A673 (cell line): Measurements from ENCODE around the gene PRCD. TPM values are rescaled to one million over a fixed set of nuclear protein-coding genes. Genes with fewer than 3 reads are reported as not detected.

ENCODE experiments used
- BruUV-seq: library from RNA; stranded (reverse); fragments of 400-500 nt; replicated peaks from 2 replicates; lab custom pipeline; 2021; lab: Mats Ljungman, UMichigan
- CTCF ChIA-PET: fragments of 300-600 bp; sonication (Branson Sonifier 250); formaldehyde crosslinking; loops from one replicate; lab custom pipeline; 2022; ENCODE audit warnings: antibody characterized with exemption; lab: Charles Lee
- POLR2A ChIA-PET: fragments of 300-600 bp; sonication (Branson Sonifier 250); formaldehyde crosslinking; loops from one replicate; lab custom pipeline; 2022; ENCODE audit warnings: antibody characterized with exemption; ENCODE audit not compliant: low non-redundant PET; lab: Charles Lee
- DNase-seq: peaks from one replicate; pipeline ENCODE4 v3.0.0-alpha.2; 2015; ENCODE audit warnings: low spot score
- H3K27ac ChIP-seq: fragments of 200-600 bp; sonication (generic); 2 replicates; pipeline ENCODE4 v1.5.1; 2016; ENCODE audit warnings: mixed run types, low read depth, mild to moderate bottlenecking, mixed read lengths, antibody characterized with exemption, low read length; ENCODE audit not compliant: poor library complexity, severe bottlenecking
- H3K27me3 ChIP-seq: fragments of 200-600 bp; sonication (generic); replicated peaks from 2 replicates; pipeline ENCODE4 v1.6.1; 2017; ENCODE audit warnings: mixed run types, low read depth, mild to moderate bottlenecking, mixed read lengths, antibody characterized with exemption, low read length; ENCODE audit not compliant: insufficient read depth, poor library complexity
- H3K36me3 ChIP-seq: fragments of 200-600 bp; sonication (generic); 2 replicates; pipeline ENCODE4 v1.6.1; 2016; ENCODE audit warnings: mixed run types, mild to moderate bottlenecking, mixed read lengths, antibody characterized with exemption, low read length; ENCODE audit not compliant: insufficient read depth, poor library complexity, severe bottlenecking
- H3K4me1 ChIP-seq: fragments of 200-600 bp; sonication (generic); 2 replicates; pipeline ENCODE4 v1.6.1; 2017; ENCODE audit warnings: mixed run types, mild to moderate bottlenecking, mixed read lengths, antibody characterized with exemption, low read length; ENCODE audit not compliant: insufficient read depth, poor library complexity, severe bottlenecking
- H3K4me3 ChIP-seq: fragments of 200-600 bp; sonication (generic); 2 replicates; pipeline ENCODE4 v1.5.1; 2016; ENCODE audit warnings: low read depth, mixed run types, mild to moderate bottlenecking, mixed read lengths, low read length; ENCODE audit not compliant: poor library complexity, severe bottlenecking
- H3K9me3 ChIP-seq: fragments of 200-600 bp; sonication (generic); 2 replicates; pipeline ENCODE4 v1.6.1; 2016; ENCODE audit warnings: mixed run types, low read depth, mild to moderate bottlenecking, mixed read lengths, antibody characterized with exemption, low read length; ENCODE audit not compliant: poor library complexity, severe bottlenecking
- CTCF ChIP-seq: fragments of 300-800, 200-600 bp; sonication (generic); conservative IDR thresholded peaks from 2 replicates; pipeline ENCODE4 v1.5.1; 2017; ENCODE audit warnings: low read depth, mild to moderate bottlenecking, antibody characterized with exemption, low read length, moderate library complexity, mixed read lengths
- EZH2 ChIP-seq: fragments of 200-600 bp; sonication (generic); IDR thresholded peaks from 2 replicates; pipeline ENCODE4 v1.6.1; 2017; ENCODE audit warnings: borderline replicate concordance, low read depth, mild to moderate bottlenecking, mixed read lengths, antibody characterized with exemption, low read length; ENCODE audit not compliant: poor library complexity, severe bottlenecking
- intact Hi-C: fragments of 100-400 bp; cut with micrococcal nuclease; formaldehyde crosslinking; loops from one replicate; pipeline ENCODE4 v1.10.0; 2022; ENCODE audit not compliant: unreplicated experiment
- total RNA-seq: library from RNA; stranded (reverse); gene quantifications from 2 replicates; pipeline ENCODE4 v1.2.3, GENCODE V29; 2021

The PRCD gene
- total RNA-seq, 1 experiment from 2014 or later: not detected

DNA sequence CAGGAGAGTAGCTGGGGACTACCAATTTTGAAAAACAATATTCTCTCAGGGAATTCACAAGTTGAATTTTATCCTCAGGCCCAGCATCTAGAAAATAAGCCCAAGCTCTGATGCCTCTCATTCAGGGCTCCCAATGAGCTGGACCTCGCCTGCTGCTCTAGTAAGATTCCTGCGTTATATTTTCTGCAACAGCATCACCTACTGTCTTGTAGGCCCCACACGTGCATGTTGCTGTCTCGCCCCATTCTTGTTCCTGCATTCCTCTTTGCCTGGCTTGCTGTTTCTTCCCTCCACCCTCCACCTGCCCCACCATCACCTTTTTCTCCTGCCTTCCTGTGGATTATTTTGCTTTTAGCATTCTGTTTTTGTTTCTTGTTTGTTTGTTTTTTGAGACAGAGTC is 54.1 kb downstream of the PRCD start:
- TF ChIP-seq EZH2: no peak
- TF ChIP-seq CTCF: 0 out of 2 replicates have a peak, but pooled peaks have one; percentile 9
- Histone ChIP-seq H3K27me3 (no peaks in the 10 kb centered on the region), H3K4me1 (no peaks in the 10 kb centered on the region), H3K9me3 (no peaks in the 10 kb centered on the region), H3K4me3 (no peak overlapping the region), H3K36me3 (no peaks in the 10 kb centered on the region), H3K27ac (no peak overlapping the region)
- ChIA-PET CTCF (no interaction called here), POLR2A (no interaction called here)
- no peak for DNase-seq
- BruUV-seq: no TSS peak
- intact Hi-C loops: no loop called here

- no peak for DNase-seq
- CTCF ChIA-PET: no interaction called here
- POLR2A ChIA-PET: no interaction called here
- Histone ChIP-seq H3K9me3 (no peaks in the 10 kb centered on the region), H3K4me1 (no peaks in the 10 kb centered on the region), H3K27me3 (no peaks in the 10 kb centered on the region), H3K36me3 (no peaks in the 10 kb centered on the region), H3K27ac (no peak overlapping the region), H3K4me3 (no peak overlapping the region)
- intact Hi-C loops: no loop called here
- no TSS peak for BruUV-seq
- no peak for TF ChIP-seq CTCF
- TF ChIP-seq EZH2: no peak
Measured at GRCh38 chr17:76594690-76595089, 54.8 kb downstream of the PRCD start.

Other genes with a start within 250 kb of the PRCD start
- gene QRICH2, start 231.8 kb upstream of the PRCD start, total RNA-seq: 3.3 and 4.3 TPM in 2 replicates
- gene PRPSAP1, start 186.1 kb upstream of the PRCD start, total RNA-seq: 77.5 and 89.2 TPM in 2 replicates
- gene SPHK1, start 155.4 kb upstream of the PRCD start, total RNA-seq: 0.50 and 0.54 TPM in 2 replicates
- 56.9 and 57.4 TPM in 2 replicates for gene UBE2O, start 86.9 kb upstream of the PRCD start, total RNA-seq
- not detected in 2 replicates for gene AANAT, start 72.4 kb upstream of the PRCD start, total RNA-seq
- gene RHBDF2, start 38.6 kb upstream of the PRCD start, total RNA-seq: 20.4 and 26.5 TPM in 2 replicates
- gene CYGB, start 2.3 kb upstream of the PRCD start, total RNA-seq: 0.56 and 0.61 TPM in 2 replicates
- not detected in 2 replicates for gene ST6GALNAC2, start 45.8 kb downstream of the PRCD start, total RNA-seq
- not detected in 2 replicates for gene ST6GALNAC1, start 103.7 kb downstream of the PRCD start, total RNA-seq
- 61.5 and 62.8 TPM in 2 replicates for gene MXRA7, start 170.9 kb downstream of the PRCD start, total RNA-seq
- gene JMJD6, start 186.6 kb downstream of the PRCD start, total RNA-seq: 66.9 and 77.6 TPM in 2 replicates
- 42.4 and 46.0 TPM in 2 replicates for gene METTL23, start 186.8 kb downstream of the PRCD start, total RNA-seq
- 406 and 440 TPM in 2 replicates for gene SRSF2, start 197.3 kb downstream of the PRCD start, total RNA-seq
- gene MFSD11, start 198.1 kb downstream of the PRCD start, total RNA-seq: 37.4 and 38.8 TPM in 2 replicates